Measurements from ENCODE around the gene NOXRED1. TPM values are rescaled to one million over a fixed set of nuclear protein-coding genes. Genes with fewer than 3 reads are reported as not detected.
A peak's percentile ranks its signal among the peaks of the same experiment; 100 is the strongest.

Gene NOXRED1
- total RNA-seq, 2 experiments from 2014 or later, result 0.16 to 0.42 TPM

DNA sequence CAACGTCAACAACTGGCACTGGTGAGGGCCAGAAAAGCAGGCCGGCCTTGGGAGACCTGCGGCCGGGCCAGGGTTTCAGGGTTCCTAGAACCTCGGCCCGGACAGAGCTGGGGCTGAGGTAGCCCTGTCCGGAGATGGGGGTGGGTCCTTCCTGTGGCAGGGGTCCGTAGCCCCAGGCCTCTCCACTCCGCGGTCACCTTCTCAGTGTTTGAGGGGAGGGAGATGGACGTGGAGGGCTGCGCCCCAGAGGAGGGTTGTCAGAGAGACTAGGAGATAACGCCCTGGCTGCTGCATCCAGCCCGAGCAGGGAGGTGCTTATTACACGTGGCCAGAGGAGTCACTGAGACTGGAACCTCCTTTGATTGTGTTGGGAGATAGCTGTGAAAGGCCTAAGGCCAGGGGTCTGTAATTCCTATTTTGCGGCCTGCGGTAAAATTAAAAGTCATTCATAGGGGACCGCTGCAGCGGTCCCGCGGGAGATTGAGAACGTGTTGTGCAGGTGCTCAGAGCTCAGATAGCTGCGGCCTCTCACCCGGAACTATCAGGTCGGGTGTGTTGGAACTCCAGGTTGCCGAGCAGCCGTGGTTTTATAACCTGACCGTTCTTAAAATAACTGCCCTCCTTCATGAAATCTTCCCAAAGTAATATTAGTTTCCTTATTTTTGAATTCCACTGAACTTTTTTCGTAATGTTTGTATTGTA lies 35.1 kb upstream of the NOXRED1 start:
- peak in 11 of 14 experiments; percentile 3 to 51 (median 13) for DNase-seq
- H3K4me1 Mint-ChIP-seq (ENCODE audit: low read depth), result peaks cover 48% of the 10 kb centered on the region

DNA sequence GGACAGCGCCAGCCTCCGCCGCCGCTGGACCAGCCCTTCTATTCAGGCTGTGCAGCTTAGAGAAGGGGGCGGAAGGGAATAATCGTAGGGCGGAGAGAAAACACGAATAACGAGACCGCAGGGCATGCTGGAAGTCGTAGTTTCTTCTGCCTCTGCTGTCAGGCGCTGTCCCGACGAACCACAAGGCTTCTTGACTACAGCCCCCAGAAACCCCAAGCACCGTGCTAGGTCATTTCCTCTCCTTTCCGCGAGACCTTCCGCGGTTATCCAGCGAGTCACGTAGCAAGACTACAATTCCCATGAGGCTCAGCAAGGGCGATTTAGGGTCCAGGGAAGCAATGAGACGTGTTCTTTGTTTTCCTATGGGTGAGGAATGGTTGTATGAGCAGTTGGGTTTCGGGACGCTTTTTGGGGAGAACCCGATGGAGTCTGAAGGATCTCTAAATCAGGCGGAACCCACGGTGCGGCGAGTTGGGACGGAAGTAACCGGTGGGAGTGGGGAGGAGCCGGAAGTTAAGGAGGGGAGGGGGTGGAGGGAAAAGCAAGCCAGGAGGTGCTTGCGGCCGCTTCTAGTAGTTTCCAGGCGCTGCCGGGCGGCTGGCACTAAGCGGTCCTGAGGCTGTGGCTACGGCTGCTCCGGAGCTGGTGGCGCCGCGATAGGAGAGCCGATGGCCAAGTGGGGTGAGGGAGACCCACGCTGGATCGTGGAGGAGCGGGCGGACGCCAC lies 34.4 kb upstream of the NOXRED1 start, which contains the start of the genes AHSA1 and VIPAS39:
Gene AHSA1, plus strand, starts transcription at position 572 of the 727 bp plus-strand sequence. Its CDS starts 97 bp downstream, at position 669.
Gene VIPAS39, minus strand, starts transcription at position 80 of the 727 bp plus-strand sequence. CDS start 3,499 bp downstream, outside the sequence.
- Histone ChIP-seq H3K4me3 (ENCODE audit: low read length) (peak within 1 kb of the TSS; percentile 98), H3K27ac (ENCODE audit: low read depth in 1 of 2, low read length in 2 of 2) (peak within 1 kb of the TSS; percentile 79 to 96), H3K36me3 (ENCODE audit: insufficient read depth, low read length) (peaks cover 35% of the 10 kb centered on the region), H3K9me3 (ENCODE audit: control insufficient read depth in 1 of 2, insufficient read depth in 1 of 2, low read length in 2 of 2) (no peaks in the 10 kb centered on the region), H3K4me1 (ENCODE audit: insufficient read depth, low read length) (peaks cover 31% of the 10 kb centered on the region), H3K27me3 (ENCODE audit: control insufficient read depth in 1 of 2, insufficient read depth in 2 of 2, low read length in 2 of 2) (no peaks in the 10 kb centered on the region)
- Mint-ChIP-seq H3K9me3 (no peaks in the 10 kb centered on the region), H3K36me3 (ENCODE audit: low read depth) (peaks cover 62% of the 10 kb centered on the region), H3K4me1 (ENCODE audit: low read depth) (peaks cover 48% of the 10 kb centered on the region), H3K27ac (peak within 1 kb of the TSS; percentile 90), H3K4me3 (peak within 1 kb of the TSS; percentile 100), H3K27me3 (no peaks in the 10 kb centered on the region)
- ATAC-seq (ENCODE audit: poor library complexity) (peak; percentile 94), DNase-seq (peak; percentile 86 to 99 (median 88))
- intact Hi-C loops (cut with DNase I, micrococcal nuclease), result loop anchor here (1.0 to 5.0 kb wide), 11 partner anchors 80 to 1475 kb away; partner anchors contain the start of genes POMT2 (in 2 of the 2), SAMD15 (in 2 of the 2), SNW1 (in 2 of the 2) and SPTLC2 (in 2 of the 2)
- ChIA-PET CTCF (no interaction called here), POLR2A (interaction anchor here (0.6 to 3.0 kb wide), 7 partner anchors 10 to 359 kb away, joined by 3 to 14 read pairs (median 3); partner anchors contain the start of genes GSTZ1, POMT2, SAMD15 and TMED8)
- TF ChIP-seq, protein P1, sequence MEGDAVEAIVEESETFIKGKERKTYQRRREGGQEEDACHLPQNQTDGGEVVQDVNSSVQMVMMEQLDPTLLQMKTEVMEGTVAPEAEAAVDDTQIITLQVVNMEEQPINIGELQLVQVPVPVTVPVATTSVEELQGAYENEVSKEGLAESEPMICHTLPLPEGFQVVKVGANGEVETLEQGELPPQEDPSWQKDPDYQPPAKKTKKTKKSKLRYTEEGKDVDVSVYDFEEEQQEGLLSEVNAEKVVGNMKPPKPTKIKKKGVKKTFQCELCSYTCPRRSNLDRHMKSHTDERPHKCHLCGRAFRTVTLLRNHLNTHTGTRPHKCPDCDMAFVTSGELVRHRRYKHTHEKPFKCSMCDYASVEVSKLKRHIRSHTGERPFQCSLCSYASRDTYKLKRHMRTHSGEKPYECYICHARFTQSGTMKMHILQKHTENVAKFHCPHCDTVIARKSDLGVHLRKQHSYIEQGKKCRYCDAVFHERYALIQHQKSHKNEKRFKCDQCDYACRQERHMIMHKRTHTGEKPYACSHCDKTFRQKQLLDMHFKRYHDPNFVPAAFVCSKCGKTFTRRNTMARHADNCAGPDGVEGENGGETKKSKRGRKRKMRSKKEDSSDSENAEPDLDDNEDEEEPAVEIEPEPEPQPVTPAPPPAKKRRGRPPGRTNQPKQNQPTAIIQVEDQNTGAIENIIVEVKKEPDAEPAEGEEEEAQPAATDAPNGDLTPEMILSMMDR (IDR thresholded peaks at IDR 0.05), result no peak

More for the DNA sequence above, 35.1 kb upstream of the NOXRED1 start:
- ChIA-PET CTCF (interaction anchor here (1.0 kb wide), 1 partner anchor 302 kb away, joined by 4 read pairs; no protein-coding TSS in a partner anchor), POLR2A (interaction anchor here (0.6 to 3.0 kb wide), 4 partner anchors 10 to 250 kb away, joined by 3 to 14 read pairs (median 5); partner anchors contain the start of genes ALKBH1, GSTZ1, POMT2 and SAMD15)
- no peaks in the 10 kb centered on the region for H3K27me3 Mint-ChIP-seq
- peak overlapping the region; percentile 100 for H3K4me3 Mint-ChIP-seq
- no peak for ATAC-seq (ENCODE audit: poor library complexity)
- TF ChIP-seq, protein P1 (IDR thresholded peaks at IDR 0.05), result no peak
- H3K4me1 ChIP-seq (ENCODE audit: insufficient read depth, low read length), result peaks cover 31% of the 10 kb centered on the region
- H3K36me3 Mint-ChIP-seq (ENCODE audit: low read depth), result peaks cover 60% of the 10 kb centered on the region
- H3K36me3 ChIP-seq (ENCODE audit: insufficient read depth, low read length), result peaks cover 35% of the 10 kb centered on the region
- H3K9me3 Mint-ChIP-seq, result no peaks in the 10 kb centered on the region
- H3K27me3 ChIP-seq (ENCODE audit: control insufficient read depth in 1 of 2, insufficient read depth in 2 of 2, low read length in 2 of 2), result no peaks in the 10 kb centered on the region
- peak overlapping the region; percentile 90 for H3K27ac Mint-ChIP-seq
- no peaks in the 10 kb centered on the region for H3K9me3 ChIP-seq (ENCODE audit: control insufficient read depth in 1 of 2, insufficient read depth in 1 of 2, low read length in 2 of 2)
- peak overlapping the region; percentile 98 for H3K4me3 ChIP-seq (ENCODE audit: low read length)
- peak overlapping the region; percentile 79 to 96 for H3K27ac ChIP-seq (ENCODE audit: low read depth in 1 of 2, low read length in 2 of 2)
- intact Hi-C loops (cut with DNase I, micrococcal nuclease), result loop anchor here (2.0 to 5.0 kb wide), 5 partner anchors 94 to 1476 kb away; partner anchors contain the start of genes ANGEL1 (in 1 of the 2), SNW1 (in 1 of the 2), SPTLC2 (in 1 of the 2) and TGFB3 (in 1 of the 2)

DNA sequence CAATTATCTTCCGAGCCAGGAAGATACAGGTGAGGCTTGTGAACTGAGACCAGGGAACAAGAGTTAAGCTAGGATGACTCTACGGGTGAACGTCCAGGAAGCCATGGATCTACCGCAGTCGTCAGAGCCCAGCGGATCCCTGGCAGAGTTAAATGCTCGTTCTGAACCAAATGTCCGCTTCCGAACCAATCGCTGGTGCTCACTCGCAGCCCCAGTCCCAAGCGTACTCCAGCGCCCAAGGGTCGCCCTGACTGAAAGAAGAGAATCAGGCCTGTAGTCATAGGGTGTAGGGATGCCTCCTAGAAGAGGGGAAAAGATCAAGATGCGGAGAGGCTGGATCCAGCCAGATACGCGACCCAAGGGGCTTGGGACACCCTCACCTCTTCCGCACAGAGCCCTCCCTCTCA lies 33.8 kb upstream of the NOXRED1 start:
- H3K36me3 Mint-ChIP-seq (ENCODE audit: low read depth), result peaks cover 60% of the 10 kb centered on the region
- intact Hi-C loops (cut with DNase I, micrococcal nuclease), result loop anchor here (1.0 to 5.0 kb wide), 11 partner anchors 80 to 1475 kb away; partner anchors contain the start of genes POMT2 (in 2 of the 2), SAMD15 (in 2 of the 2), SPTLC2 (in 2 of the 2) and TMED8 (in 2 of the 2)
- ATAC-seq (ENCODE audit: poor library complexity), result peak; percentile 9

More for the DNA sequence above, 33.8 kb upstream of the NOXRED1 start:
- H3K27me3 Mint-ChIP-seq, result no peaks in the 10 kb centered on the region
- Histone ChIP-seq H3K9me3 (ENCODE audit: control insufficient read depth in 1 of 2, insufficient read depth in 1 of 2, low read length in 2 of 2) (no peaks in the 10 kb centered on the region), H3K36me3 (ENCODE audit: insufficient read depth, low read length) (peaks cover 30% of the 10 kb centered on the region), H3K4me1 (ENCODE audit: insufficient read depth, low read length) (peaks cover 31% of the 10 kb centered on the region), H3K27me3 (ENCODE audit: control insufficient read depth in 1 of 2, insufficient read depth in 2 of 2, low read length in 2 of 2) (no peaks in the 10 kb centered on the region), H3K4me3 (ENCODE audit: low read length) (peak overlapping the region; percentile 98), H3K27ac (ENCODE audit: low read depth in 1 of 2, low read length in 2 of 2) (peak overlapping the region; percentile 79 to 96)
- TF ChIP-seq, protein P1 (IDR thresholded peaks at IDR 0.05), result no peak
- peak overlapping the region; percentile 90 for H3K27ac Mint-ChIP-seq
- H3K9me3 Mint-ChIP-seq, result no peaks in the 10 kb centered on the region
- H3K4me1 Mint-ChIP-seq (ENCODE audit: low read depth), result peaks cover 48% of the 10 kb centered on the region
- DNase-seq, result peak in 2 of 14 experiments; percentile 2
- ChIA-PET CTCF (no interaction called here), POLR2A (interaction anchor here (0.7 to 3.0 kb wide), 6 partner anchors 26 to 358 kb away, joined by 3 to 14 read pairs (median 4); partner anchors contain the start of genes GSTZ1, POMT2, SAMD15 and TMED8)
- peak overlapping the region; percentile 100 for H3K4me3 Mint-ChIP-seq

All from CD4-positive, alpha-beta T cell (primary cell).